Fibroblast of the aortic adventitia (primary cell): Measurements from ENCODE around the gene VPS33B. TPM values are rescaled to one million over a fixed set of nuclear protein-coding genes. Genes with fewer than 3 reads are reported as not detected.

Experiments
- DNase-seq: peaks from one replicate; pipeline ENCODE4 v3.0.0-alpha.2; 2010; ENCODE audit warnings: low read depth
- H3K4me3 ChIP-seq: 2 replicates; pipeline ENCODE4 v1.5.1; 2011; ENCODE audit warnings: low read depth, mild to moderate bottlenecking, control low read depth, low read length, moderate library complexity
- total RNA-seq: library from RNA; depleted of rRNA; stranded (reverse); fragments of >200 nt; gene quantifications from 2 replicates; pipeline ENCODE4 v1.2.3, GENCODE V29; 2012; ENCODE audit warnings: low replicate concordance
- TF ChIP-seq, protein P1 (sequence below): IDR thresholded peaks from 2 replicates; pipeline ENCODE4 v1.5.1; 2011; ENCODE audit warnings: mild to moderate bottlenecking, low read length, control low read depth, inconsistent platforms; ENCODE audit not compliant: insufficient read depth

Gene VPS33B
- total RNA-seq, 1 donor = 5.3 TPM

DNA sequence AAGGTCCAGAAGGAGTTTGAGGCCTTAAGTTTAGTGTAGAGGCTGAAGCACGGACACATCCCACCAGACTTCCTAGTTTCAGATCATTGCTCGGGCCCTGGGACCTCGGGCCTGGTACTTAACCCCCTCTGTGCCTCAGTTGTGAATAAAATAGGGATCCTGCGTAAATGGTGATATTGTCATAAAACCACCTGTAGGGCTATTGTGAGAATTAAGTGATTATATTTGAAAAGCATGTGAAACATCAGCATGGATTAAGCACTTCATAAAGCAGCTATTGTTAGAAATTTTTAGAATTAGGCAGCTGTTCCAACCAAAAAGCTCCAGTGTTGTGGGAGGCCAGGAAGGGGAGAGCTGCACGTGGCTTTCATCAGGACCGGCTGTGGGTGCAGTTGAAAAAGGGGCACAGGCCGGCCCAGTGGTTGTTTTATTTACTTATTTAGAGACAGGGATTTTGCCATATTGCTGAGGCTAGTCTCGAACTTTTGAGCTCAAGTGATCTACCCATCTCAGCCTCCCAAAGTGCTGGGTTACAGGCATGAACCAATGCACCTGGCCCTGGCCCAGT is 63.3 kb downstream of the VPS33B start:
- TF ChIP-seq, protein P1, sequence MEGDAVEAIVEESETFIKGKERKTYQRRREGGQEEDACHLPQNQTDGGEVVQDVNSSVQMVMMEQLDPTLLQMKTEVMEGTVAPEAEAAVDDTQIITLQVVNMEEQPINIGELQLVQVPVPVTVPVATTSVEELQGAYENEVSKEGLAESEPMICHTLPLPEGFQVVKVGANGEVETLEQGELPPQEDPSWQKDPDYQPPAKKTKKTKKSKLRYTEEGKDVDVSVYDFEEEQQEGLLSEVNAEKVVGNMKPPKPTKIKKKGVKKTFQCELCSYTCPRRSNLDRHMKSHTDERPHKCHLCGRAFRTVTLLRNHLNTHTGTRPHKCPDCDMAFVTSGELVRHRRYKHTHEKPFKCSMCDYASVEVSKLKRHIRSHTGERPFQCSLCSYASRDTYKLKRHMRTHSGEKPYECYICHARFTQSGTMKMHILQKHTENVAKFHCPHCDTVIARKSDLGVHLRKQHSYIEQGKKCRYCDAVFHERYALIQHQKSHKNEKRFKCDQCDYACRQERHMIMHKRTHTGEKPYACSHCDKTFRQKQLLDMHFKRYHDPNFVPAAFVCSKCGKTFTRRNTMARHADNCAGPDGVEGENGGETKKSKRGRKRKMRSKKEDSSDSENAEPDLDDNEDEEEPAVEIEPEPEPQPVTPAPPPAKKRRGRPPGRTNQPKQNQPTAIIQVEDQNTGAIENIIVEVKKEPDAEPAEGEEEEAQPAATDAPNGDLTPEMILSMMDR = no peak
- no peak overlapping the region for H3K4me3 ChIP-seq
- no peak for DNase-seq

GRCh38 chr15:90957791-90958190 is 64.6 kb downstream of the VPS33B start:
- peak overlapping the region; percentile 73 for H3K4me3 ChIP-seq
- no peak for DNase-seq
- TF ChIP-seq, protein P1 = no peak

DNA sequence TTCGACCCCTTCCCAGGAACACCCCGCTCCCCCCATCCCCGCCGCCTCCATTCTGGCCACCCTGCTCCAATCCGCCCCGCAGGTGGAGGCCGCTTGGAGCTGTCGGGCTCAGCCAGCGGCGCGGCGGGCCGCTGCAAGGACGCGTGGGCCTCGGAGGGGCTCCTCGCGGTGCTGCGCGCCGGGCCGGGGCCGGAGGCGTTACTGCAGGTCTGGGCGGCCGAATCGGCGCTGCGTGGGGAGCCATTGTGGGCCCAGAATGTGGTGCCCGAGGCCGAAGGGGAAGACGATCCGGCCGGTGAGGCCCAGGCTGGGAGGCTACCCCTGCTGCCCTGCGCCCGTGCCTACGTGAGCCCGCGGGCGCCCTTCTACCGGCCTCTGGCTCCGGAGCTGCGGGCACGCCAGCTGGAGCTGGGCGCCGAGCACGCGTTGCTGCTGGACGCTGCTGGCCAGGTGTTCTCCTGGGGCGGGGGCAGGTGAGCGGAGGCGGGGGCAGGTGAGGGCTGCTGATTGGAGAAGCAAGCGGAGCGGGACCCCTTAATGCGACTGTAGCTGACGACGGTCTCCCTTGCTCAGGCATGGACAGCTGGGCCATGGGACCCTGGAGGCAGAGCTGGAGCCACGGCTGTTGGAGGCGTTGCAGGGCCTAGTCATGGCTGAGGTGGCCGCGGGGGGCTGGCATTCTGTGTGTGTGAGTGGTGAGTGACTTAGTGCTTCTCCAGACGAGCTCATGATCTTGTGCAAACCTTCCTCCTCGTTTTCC is 65.2 kb downstream of the VPS33B start:
- TF ChIP-seq, protein P1 = no peak
- H3K4me3 ChIP-seq = peak overlapping the region; percentile 73
- peak; percentile 25 for DNase-seq

- TF ChIP-seq, protein P1 = peak; percentile 80
- peak; percentile 69 for DNase-seq
- peak overlapping the region; percentile 73 for H3K4me3 ChIP-seq
These were observed 65.9 kb downstream of the VPS33B start for GRCh38 chr15:90956274-90957030.

DNA sequence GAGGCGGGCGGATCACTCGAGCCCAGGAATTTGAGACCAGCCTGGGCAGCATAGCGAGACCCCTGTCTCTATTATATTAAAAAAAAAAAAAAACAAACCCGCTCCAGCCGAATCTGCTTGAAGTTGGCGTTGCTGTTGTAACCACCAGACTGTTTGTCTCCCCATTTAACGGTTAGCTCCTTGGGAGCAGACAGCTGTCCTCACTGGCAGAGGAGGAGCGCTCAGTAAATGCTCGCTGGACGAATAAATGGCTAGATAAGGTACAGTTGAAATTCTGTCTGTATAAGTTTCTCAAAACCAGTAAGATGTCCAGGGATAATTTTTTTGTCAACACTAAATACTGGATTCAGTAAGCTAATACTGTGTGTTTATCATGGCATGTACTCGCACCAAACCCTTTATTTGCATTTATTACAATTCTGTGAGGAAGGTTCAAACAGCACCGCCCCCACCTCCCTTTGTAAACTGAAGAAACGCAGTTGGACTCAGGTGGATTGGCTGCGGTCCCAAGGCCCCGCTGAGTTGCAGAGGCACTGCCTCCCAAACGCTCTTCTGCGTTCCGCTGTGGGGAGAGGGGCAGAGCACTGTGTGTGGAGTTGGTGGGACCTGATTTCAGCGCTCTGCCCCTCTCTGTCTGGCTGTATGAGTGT is 66.6 kb downstream of the VPS33B start:
- no peak for DNase-seq
- TF ChIP-seq, protein P1 = no peak
- peak overlapping the region; percentile 82 for H3K4me3 ChIP-seq
